A172 (cell line): ENCODE measurements around the gene DNAJB6. TPM values are rescaled to one million over a fixed set of nuclear protein-coding genes. Genes with fewer than 3 reads are reported as not detected.

Experiments used
- DNase-seq: peaks from one replicate; pipeline ENCODE4 v3.0.0-alpha.2; 2015; ENCODE audit warnings: low spot score
- total RNA-seq: library from RNA; depleted of rRNA; stranded (reverse); fragments of >200 nt; shearing (Covaris generic); gene quantifications from 2 replicates; pipeline ENCODE4 v1.2.3, GENCODE V29; 2014

The DNAJB6 gene
- total RNA-seq, 1 experiment from 2014 or later = 201 TPM

- no peak for DNase-seq
Measured at GRCh38 chr7:157396316-157397035, 59.7 kb downstream of the DNAJB6 start.

- no peak for DNase-seq
Measured at GRCh38 chr7:157397036-157397720, 60.4 kb downstream of the DNAJB6 start.

- peak; percentile 63 for DNase-seq
Measured at GRCh38 chr7:157397731-157398691, 61.2 kb downstream of the DNAJB6 start.

DNA sequence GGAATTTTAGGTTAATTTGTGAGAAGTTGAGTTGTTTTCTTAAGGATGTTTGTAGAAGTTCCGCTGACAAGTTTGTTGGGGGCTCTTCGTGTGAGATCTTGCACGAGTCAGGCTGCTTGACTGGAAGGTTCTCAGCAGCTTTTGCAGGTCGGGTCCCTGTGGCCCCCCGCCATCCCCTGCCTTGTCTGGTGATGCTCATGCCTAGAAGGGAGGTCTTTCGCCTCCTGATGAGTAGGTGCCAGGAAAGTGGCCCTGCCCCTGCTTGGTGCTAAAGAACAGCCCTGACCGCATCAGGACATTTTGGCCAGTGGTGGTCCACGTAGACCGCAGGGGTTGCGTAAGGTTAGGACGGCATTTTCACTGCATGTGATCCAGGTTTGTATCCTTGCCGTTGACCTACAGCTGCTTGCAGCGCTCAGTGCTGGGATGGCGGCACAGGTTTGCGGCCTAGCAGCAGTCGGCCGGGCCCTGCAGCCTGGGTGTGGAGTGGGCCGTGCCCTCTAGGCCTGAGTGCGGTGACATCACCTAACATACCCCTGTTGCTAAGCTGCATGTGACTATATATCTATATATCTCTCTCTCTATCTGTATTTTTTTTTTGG, 62.4 kb downstream of the DNAJB6 start:
- no peak for DNase-seq

DNA sequence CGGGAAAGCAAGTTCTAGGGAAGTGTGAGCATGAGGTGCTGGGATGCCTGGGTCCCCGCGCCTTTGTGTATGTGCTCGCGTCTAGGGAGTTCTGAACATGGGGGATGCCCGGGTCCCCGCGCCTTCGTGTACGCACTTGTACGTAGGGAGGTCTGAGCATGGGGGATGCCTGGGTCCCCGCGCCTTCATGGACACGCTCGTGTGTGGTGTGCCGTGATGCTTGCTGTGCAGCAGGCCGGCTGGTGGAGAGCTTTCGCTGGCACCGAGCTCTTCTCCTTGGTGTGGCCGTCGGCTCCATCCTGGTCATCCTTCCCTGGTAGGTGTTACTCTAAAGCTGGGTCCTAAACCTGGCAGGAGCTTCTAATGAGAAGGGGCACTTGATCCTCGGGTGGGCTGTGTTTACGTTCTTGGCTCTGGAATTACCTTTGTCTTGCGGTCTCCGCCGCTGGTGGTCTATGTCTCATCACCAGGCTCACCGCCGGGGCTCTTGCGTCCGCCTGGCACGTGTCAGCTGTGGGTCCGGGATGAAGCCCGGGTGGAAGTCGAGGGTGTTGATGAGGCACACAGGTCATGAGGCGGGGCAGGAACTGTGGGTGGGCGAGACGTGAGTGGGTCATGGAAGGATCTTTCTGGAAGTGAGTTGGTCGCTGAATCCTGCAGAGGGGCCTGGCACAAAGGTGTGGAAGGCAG, 63.5 kb downstream of the DNAJB6 start:
- no peak for DNase-seq

DNA sequence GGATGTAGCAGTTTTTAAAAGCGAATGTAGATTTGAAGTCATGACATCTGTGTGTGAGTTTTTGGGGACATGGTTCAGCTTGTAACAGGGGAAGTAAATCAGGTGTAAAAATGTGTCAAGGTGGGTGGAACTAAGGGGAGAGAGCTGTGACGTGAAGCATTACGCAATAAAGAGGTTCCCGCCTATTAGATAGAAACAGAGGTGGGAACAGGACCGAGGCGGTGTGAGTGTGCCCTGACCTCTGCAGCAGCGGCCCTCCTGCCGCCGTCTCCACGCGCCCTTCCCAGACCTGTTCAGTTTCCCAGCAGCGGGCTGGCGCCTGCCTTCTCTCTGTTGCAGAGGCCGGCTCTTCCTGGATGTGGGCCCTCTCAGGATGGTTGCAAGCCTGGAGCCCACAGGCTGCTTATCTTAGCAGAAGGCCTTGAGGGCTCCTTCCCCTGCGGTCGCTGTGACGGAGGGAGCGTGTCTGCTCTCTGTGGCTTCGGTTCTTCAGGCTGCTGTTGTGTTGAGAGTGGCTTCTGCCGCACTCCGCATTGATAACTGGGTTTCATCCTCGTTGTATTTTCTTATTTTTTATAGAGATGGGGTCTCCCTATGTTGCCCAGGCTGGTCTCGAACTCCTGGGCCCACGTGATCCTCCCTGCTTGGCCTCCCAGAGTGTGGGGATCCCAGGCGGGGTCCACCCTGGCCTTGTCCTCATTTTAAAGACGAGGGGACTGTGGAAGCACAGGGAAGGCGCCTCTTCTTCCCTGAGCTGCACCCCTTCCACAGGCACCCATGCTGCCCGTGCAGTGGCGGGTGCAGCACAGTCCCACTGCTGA, 65.0 kb downstream of the DNAJB6 start:
- no peak for DNase-seq

GRCh38 chr7:157402388-157402703, 65.5 kb downstream of the DNAJB6 start:
- no peak for DNase-seq

DNA sequence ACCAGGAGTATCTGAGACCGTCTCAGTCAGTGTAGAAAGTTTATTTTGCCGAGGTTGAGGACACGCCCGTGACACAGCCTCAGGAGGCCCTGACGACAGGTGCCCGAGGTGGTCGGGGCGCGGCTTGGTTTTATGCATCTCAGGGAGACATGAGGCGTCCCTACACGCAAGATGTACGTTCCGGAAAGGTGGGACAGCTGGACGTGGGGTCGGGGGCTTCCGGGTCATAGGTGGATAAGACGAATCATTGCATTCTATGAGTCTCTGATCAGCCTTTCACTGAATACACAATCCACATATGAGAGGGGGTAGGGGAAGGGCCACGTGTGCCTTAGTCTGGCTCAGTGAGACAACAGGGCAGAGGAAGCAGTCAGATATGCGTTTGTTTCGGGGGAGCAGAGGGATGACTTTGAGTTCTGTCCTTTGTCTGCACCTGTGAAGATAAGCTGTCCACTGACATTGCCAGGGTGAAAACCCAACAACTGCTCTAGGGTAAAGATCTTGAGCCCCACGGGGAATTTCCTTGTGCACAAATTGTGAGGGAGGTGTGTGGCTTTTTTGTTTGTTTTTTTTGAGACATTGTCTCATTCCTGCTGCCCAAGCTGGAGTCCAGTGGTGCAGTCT, 66.2 kb downstream of the DNAJB6 start:
- DNase-seq = no peak

DNA sequence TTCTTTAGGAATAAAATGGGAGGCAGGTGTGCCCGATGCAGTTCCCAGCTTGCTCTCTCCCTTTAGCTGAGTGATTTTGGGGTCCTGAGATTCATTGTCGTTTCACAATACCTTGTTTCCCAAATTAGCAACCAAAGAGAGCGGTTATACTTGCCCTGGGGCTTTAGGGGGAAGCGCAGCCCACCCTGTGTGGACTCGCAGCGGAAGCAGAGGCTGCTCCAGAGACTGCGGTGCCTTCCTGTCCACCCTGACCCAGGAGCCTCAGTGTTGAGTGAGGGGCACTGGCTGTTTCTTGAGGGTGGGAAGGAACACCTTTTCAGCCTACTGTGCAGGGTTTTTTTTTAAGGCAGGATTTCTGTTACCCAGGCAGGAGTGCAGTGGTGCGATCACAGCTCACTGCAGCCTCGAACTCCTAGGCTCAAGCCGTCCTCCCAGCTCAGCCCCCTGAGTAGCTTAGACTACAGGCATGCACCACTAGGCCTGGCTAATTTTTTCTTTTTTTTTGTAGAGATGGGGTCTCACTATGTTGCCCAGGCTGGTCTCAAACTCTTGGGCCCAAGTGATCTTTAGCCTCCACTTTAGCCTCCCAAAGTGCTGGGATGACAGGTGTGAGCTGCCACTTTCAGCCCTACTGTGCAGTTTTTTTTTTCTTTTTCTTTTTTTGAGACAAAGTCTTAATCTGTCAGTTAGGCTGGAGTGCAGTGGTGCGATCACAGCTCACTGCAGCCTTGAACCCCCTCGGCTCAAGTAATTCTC, 67.0 kb downstream of the DNAJB6 start:
- DNase-seq = no peak

DNA sequence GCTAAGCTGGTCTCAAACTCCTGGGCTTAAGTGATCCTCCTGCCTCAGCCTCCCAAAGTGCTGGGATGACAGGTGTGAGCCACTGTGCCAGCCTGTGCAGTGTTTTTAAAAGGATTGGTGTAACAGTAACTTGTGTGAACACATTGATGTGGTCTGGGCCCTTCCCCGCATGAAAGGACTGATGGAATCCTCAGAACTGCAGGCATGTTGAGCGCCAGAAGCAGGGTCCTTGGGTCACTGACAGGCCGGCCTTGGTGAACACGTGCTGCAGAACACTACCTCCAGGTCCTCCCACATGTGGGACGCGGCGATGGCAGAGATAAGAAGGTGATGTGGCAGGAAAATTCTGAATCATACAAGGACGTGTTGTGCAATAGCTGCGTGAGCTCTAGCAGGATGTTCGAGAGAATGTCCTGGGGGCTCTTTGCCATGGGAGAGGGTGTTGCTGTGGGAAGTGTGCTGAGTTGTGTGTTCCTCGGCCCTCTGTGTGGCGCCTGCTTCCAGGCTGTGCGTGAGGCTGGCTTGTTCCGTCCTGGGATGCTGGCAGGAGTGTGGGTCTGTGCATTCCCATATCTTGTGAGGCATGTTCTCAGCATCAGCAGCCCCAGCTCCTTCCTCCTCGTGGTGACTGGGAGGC, 68.2 kb downstream of the DNAJB6 start:
- DNase-seq = peak; percentile 89

- no peak for DNase-seq
Measured at GRCh38 chr7:157405501-157405900, 68.7 kb downstream of the DNAJB6 start.

DNA sequence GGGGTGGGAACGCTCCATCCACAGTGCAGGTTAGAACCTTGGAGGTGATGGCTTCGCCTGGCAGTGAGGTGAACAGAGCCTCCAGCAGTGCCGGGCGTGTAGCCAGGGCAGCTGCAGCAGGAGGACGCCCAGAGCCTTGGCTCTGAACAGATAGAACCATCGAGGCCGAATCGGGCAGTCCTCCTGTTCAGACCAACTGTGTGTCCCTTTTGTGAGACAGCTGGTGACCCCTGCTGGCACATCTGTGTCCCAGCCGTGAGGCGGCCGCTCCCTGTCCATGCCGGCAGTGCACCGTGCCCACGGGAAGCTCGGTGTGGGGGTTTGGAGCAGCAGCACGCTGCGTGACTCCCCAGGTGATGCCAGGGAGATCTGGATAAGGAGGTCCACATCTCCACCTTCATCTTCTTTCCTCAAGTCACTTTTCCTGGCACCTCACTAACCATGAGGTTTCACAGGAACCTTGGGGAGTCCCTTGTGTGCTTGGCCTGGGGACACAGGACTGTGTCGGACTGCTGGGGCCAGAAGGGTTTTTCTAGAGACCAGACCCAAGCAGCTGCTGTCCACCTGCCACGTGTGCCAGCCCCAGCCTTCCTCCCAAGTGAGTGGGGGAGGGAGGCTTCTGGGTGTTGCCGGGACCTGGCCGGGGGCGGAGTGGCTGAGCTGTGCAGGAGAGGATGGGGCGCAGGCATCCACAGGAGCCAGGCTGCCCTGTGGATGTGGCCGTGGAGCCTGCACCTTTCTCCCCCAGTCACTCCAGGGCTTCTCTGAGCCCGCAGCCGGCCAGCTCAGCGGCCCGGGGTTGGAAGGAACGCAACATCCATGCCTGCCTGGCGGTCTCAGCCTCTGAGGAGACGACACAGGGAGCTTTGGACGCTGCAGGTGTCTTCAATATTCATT, 69.4 kb downstream of the DNAJB6 start:
- no peak for DNase-seq

- no peak for DNase-seq
Measured at GRCh38 chr7:157406971-157407370, 70.2 kb downstream of the DNAJB6 start.

DNA sequence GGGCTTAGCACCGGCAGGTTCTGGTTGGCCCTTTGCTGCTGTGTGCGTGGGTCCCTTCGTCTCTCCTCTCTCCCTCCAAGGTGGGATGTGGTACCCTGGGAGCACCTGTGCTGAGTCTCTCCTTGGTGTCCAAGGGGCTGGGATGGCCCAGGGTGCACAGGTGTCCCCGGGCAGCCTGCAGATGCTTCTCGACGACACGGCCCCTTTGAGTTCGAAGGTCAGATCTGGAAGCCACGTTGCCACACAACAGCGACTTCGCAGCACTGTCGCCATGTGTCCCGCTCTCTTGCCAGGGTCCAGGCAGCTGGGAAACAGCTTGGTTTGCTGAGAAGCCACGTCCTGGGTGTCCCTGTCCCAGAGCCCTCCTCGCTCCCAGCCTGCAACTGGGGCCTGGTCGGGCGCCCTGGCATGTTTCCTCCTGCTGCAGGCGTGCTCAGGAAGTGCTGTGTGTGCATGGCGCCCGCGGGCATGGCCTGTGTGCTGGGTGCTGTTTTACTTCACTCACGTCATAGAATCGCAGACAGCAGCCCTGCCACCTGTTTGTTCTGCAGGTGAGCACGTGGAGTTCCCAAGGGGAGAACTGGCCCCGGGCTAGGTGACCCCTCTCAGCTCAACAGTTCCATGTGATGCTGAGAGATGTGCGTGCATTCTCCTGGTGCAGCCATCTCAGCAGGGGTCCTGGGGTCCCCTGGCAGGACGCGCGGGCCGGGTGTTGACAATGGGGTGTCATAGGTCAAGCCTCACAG, 70.9 kb downstream of the DNAJB6 start:
- no peak for DNase-seq

GRCh38 chr7:157408258-157409101, 71.7 kb downstream of the DNAJB6 start:
- DNase-seq = no peak

DNA sequence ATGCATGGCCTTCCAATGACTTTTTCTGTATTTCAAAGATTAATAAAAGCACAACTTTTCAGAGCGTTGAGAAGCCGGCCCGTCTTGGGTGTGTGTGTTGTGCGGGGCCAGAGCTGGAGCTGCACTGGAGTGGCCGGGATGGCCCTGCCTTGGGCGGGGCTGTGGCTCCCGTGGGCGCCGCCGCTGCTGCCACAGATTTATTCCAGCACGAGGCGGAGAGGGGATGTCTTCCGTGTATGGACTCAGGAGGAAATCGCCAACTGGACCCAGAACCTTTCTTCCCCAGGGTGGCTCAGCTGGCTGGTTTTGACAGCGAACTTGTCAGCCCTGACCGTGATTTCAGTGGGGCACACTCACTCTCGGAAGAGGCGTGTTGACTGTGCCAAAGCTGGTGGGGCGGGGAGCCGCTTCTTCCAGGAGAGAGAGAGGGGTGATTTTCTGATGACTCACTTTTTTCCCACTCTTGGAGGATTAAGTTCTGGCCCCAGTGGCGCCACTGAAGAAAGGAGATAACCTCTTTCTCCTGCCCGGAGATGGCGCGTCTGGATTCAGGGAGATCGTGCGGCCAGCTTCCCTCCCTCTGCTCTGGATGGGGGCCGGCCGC, 72.4 kb downstream of the DNAJB6 start:
- peak; percentile 96 for DNase-seq
